ENCODE measurements around the gene FAM20C. TPM values are rescaled to one million over a fixed set of nuclear protein-coding genes. Genes with fewer than 3 reads are reported as not detected.

FAM20C gene
- total and polyA plus RNA-seq, 2 donors (not counting 3 experiments of a cell fraction or from before 2014, with no cell fraction given) = 14.2 to 34.5 TPM

DNA sequence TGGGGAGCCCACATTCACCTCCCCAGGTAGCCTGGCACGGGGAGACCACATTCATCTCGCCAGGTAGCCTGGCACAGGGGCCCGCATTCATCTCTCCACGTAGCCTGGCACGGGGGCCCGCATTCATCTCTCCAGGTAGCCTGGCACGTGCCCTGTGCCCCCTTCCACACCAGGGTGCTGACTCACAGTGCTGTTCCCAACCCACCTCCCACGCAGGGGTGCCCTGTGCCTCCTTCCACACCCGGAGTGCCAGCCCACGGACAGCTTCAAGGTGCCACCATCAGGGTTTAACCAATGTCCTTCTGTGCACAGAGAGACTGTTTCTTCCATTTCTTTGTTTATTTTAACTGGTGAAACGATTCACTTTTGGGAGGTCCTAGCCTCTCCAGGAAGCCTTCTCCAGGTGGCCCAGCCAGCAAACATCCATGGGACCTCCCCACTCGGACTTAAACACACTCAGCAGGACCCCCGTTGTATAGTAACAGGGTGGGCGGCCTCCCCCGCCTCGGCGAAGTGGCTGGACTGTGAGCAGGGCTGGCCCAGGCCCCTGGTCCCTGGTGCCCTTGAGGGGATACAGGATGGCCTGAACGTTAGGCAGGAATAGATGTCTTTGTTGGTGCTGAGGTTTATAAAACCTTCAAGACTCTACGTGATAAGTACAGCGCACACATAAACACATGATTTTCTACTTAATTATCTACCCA is 56.5 kb downstream of the FAM20C start:
- no peak for FAIRE-seq
- no peaks in the 10 kb centered on the region for H3K4me1 ChIP-seq (ENCODE audit: control insufficient read depth, extremely low read depth, insufficient read depth, low read length)
- POLR2A ChIA-PET = no interaction called here

DNA sequence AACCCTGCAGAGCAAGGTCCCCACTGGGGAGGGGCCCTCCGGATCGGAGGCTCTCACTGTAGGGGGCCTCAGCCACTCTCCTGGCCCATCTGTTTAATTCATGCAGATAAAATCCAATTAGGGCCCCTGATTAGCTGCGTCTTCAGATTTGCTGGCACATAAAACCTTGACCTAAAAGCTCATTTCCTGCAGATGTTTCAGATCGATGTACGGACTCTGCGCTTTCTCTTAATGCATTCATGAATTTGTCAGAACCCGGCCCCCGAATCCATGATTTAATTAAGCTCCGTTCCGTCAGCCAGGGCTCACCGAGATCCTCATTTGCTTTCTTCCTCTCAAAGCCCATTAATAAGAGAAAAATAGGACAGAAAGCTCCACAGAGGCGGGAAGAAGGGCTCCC is 57.6 kb downstream of the FAM20C start:
- H4K20me1 ChIP-seq (replicated peaks; ENCODE audit: control insufficient read depth, extremely low read depth, insufficient read depth, low read length) = no peaks in the 10 kb centered on the region
- no peaks in the 10 kb centered on the region for H3K4me1 ChIP-seq (ENCODE audit: control insufficient read depth, extremely low read depth, insufficient read depth, low read length)
- H3K27me3 ChIP-seq (ENCODE audit: control insufficient read depth in 2 of 2, insufficient read depth in 2 of 2, low read length in 2 of 2) = no peaks in the 10 kb centered on the region
- intact Hi-C loops (cut with micrococcal nuclease) (no loop called here), dilution Hi-C loops (cut with MboI; ENCODE audit: extremely low pct_ligation_motif_present, low sequenced_read_pairs) (no loop called here)
- peaks cover 0 to 5% of the 10 kb centered on the region in 2 experiments for H3K36me3 ChIP-seq (ENCODE audit: control insufficient read depth in 2 of 2, extremely low read depth in 1 of 2, insufficient read depth in 2 of 2, low read length in 2 of 2)
- ChIA-PET CTCF (no interaction called here), POLR2A (no interaction called here)
- H3K79me2 ChIP-seq (ENCODE audit: control insufficient read depth, insufficient read depth, low read length) = no peaks in the 10 kb centered on the region
- DNase-seq (ENCODE audit: low read depth, low spot score) (no peak), FAIRE-seq (no peak)
- no peaks in the 10 kb centered on the region for H3K9me3 ChIP-seq (replicated peaks; ENCODE audit: control insufficient read depth, insufficient read depth, low read length)
- TF ChIP-seq GATA2 (IDR thresholded peaks at IDR 0.05; ENCODE audit: insufficient read depth, insufficient read length, low read depth, low read length) = no peak
- H3K4me2 ChIP-seq (ENCODE audit: insufficient read depth, low read length) = no peak overlapping the region
- no peak overlapping the region for H2AFZ ChIP-seq (ENCODE audit: low read depth, low read length)
- H3K9ac ChIP-seq (replicated peaks; ENCODE audit: extremely low read depth, insufficient read depth, low read length) = no peak overlapping the region
- no TSS peak for BruUV-seq (replicated peaks)
- no peak overlapping the region for H3K4me3 ChIP-seq (replicated peaks in 1 of 3; ENCODE audit: insufficient read depth in 1 of 3, low read depth in 1 of 3, low read length in 3 of 3)
- H3K27ac ChIP-seq (ENCODE audit: insufficient read depth, low read depth, low read length) = no peak overlapping the region
- no peaks in the 10 kb centered on the region for H3K9me1 ChIP-seq (replicated peaks; ENCODE audit: control insufficient read depth, extremely low read depth, insufficient read depth, low read length)

More for the DNA sequence above, 56.5 kb downstream of the FAM20C start:
- Histone ChIP-seq H3K27me3 (ENCODE audit: control insufficient read depth in 2 of 2, insufficient read depth in 2 of 2, low read length in 2 of 2) (no peaks in the 10 kb centered on the region), H3K36me3 (ENCODE audit: control insufficient read depth in 2 of 2, extremely low read depth in 1 of 2, insufficient read depth in 2 of 2, low read length in 2 of 2) (peaks cover 0 to 5% of the 10 kb centered on the region in 2 experiments), H2AFZ (ENCODE audit: low read depth, low read length) (no peak overlapping the region), H3K9ac (replicated peaks; ENCODE audit: extremely low read depth, insufficient read depth, low read length) (no peak overlapping the region), H3K79me2 (ENCODE audit: control insufficient read depth, insufficient read depth, low read length) (no peaks in the 10 kb centered on the region), H3K27ac (ENCODE audit: insufficient read depth, low read depth, low read length) (no peak overlapping the region), H3K9me1 (replicated peaks; ENCODE audit: control insufficient read depth, extremely low read depth, insufficient read depth, low read length) (no peaks in the 10 kb centered on the region), H3K4me2 (ENCODE audit: insufficient read depth, low read length) (no peak overlapping the region), H4K20me1 (replicated peaks; ENCODE audit: control insufficient read depth, extremely low read depth, insufficient read depth, low read length) (no peaks in the 10 kb centered on the region), H3K9me3 (replicated peaks; ENCODE audit: control insufficient read depth, insufficient read depth, low read length) (no peaks in the 10 kb centered on the region), H3K4me3 (replicated peaks in 1 of 3; ENCODE audit: insufficient read depth in 1 of 3, low read depth in 1 of 3, low read length in 3 of 3) (no peak overlapping the region)
- intact Hi-C loops (cut with micrococcal nuclease) (no loop called here), dilution Hi-C loops (cut with MboI; ENCODE audit: extremely low pct_ligation_motif_present, low sequenced_read_pairs) (no loop called here)
- BruUV-seq (replicated peaks) = no TSS peak
- no peak for TF ChIP-seq FOS (IDR thresholded peaks at IDR 0.05; ENCODE audit: borderline replicate concordance, insufficient read depth, low read length)
- TF ChIP-seq GATA2 (IDR thresholded peaks at IDR 0.05; ENCODE audit: insufficient read depth, insufficient read length, low read depth, low read length) = no peak
- no peak for TF ChIP-seq EZH2 (IDR thresholded peaks at IDR 0.05; ENCODE audit: borderline replicate concordance, low read depth, low read length, severe bottlenecking)
- TF ChIP-seq JUN (IDR thresholded peaks at IDR 0.05; ENCODE audit: borderline replicate concordance, insufficient read depth, insufficient read length, low read depth) = no peak
- CTCF ChIA-PET = no interaction called here
- DNase-seq (ENCODE audit: low read depth, low spot score) = no peak
